ENCODE data around the gene PALS1.
"Not testable (repeated sequence)": the region's sequence is repeated elsewhere in the genome, so short reads cannot be mapped to it uniquely, and the experiment has no call there.

Gene PALS1

GRCh38 chr14:67257906-67258305, 16.7 kb downstream of the PALS1 start:
- DNase-seq (ENCODE audit: low spot score) = no peak

DNA sequence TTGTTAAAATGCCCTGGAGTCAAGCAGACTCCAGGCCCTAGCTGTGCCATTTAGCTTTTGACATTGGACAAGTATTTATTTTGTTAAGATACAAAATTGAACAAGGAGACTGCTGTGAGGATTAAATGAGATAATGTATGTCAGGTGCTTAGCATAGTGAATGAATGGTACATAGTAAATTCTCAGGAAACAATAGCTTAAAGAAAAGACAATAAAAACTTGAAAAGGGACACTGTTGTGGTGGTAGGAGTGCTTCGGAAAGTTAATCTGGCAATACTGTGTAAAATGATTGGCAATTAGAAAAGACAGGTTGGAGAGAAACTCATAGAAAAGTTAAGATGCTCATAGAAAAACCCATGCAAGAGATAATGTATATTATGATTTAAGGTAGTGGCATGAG, 19.7 kb downstream of the PALS1 start:
- no peak for DNase-seq (ENCODE audit: low spot score)

- no peak for DNase-seq (ENCODE audit: low spot score)
Observed at GRCh38 chr14:67263499-67264149, 22.4 kb downstream of the PALS1 start.

- DNase-seq (ENCODE audit: low spot score) = no peak
Observed at GRCh38 chr14:67265131-67265530, 23.9 kb downstream of the PALS1 start.

DNA sequence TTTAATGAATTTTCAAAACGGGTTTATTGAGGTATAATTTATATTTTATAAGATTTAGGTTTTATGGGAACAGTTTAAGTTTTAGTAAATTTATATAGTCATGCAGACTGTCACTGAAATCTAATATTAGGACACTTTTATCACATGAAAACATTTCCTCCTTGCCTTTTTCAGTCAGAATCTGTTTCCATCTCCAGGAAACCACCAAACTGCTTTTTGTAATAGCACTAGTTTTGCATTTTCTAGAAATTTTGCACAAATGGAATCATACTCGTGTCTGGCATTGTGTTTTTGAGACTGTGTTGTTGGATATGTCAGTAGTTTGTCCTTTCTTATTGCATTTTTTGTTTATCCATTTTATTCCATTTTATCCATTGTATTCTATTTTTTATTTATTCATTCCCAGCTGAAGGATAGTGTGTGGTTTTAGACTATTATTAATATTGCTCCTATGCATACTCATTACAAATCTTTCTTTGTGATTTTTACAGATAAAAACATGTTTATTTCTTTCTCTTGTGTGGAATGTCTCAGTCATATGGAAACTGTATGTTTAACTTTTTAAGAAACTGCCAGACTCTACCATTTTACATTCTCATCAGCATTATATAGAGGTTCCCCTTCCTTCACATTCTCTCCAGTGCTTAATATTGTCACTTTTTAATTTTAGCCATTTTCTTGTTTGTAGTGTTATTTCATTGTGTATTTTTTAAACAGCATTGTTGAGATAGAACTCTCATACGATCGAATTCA, 26.5 kb downstream of the PALS1 start:
- DNase-seq (ENCODE audit: low spot score) = no peak

GRCh38 chr14:67268426-67269150, 27.4 kb downstream of the PALS1 start:
- no peak for DNase-seq (ENCODE audit: low spot score)

DNA sequence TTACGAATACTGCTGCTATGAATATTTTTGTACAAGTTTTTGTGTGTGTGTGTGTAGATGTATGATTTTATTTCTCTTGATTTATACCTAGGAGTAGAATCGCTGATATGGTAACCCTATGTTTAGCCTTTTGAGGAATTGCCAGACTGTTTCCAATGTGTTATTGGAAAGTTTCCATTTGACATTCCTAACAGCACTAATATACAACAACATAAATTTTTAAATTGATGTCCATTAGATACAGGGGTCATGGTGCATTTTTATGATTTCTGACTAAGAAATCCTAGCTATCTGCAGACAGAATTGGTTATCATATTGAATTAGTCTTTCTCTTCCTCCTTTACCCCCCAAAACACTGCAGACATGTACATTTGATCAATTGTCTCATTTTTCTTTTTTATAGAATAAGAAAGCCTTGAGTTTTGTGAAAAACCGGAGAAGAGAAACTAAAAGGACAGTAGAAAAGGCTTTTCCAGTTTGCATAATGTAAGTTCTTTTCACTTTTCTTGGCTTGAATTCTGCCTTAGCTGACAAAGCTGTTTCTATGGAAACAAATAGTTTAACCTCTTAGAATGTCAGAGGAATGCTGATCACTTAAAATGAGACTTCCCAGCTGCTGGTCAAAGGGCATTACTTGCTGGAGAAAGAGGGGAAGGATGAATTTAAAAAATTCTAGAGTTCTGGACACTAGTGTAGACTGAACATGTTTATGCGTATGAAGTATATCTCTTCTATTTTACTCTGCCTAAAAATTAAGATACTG, 28.2 kb downstream of the PALS1 start:
- DNase-seq (ENCODE audit: low spot score) = no peak

- no peak for DNase-seq (ENCODE audit: low spot score)
Observed at GRCh38 chr14:67270145-67270753, 29.0 kb downstream of the PALS1 start.

DNA sequence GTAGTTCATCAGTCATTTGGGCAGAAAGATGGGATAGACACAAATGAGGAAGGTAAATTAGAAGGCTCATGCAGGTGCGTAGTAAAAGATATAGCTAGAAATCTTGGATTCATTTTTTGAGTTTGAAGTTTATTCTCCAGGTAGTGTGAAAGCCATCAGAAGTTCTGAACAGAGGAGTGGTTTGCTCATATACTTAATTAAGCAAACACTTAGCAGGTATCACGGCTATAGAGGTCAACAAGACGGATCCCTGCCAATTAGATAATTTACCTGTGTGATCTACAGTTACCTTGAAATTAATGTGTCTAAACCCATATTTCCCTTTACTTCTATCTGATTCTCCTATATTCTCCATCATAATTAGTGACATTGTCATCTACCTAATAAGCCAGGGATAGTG, 29.7 kb downstream of the PALS1 start:
- no peak for DNase-seq (ENCODE audit: low spot score)

DNA sequence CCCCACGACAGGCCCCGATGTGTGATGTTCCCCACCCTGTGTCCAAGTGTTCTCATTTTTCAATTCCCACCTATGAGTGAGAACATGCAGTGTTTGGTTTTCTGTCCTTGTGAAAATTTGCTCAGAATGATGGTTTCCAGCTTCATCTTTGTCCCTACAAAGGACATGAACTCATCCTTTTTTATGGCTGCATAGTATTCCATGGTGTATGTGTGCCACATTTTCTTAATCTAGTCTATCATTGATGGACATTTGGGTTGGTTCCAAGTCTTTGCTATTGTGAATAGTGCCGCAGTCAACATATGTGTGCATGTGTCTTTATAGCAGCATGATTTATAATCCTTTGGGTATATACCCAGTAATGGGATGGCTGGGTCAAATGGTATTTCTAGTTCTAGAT, 32.0 kb downstream of the PALS1 start:
- not testable (repeated sequence) for DNase-seq (ENCODE audit: low spot score)

DNA sequence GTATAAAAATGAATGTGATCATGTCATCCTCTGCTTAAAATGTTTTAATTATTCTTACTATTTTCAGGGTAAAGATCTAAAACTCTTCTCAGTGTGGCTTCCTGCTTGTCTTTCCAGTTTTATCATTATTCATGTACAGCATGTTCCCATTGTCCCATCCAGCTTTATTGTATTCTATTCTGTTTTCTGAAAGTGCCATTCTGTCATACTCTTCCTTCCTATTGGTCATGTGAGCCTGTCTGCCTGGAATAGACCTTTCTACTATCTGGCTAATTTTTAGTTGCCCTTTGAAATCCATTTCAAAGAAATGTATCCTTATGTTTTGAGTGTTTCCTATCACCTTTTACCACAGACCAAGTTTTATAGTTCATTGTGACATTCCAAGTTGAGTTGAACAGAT, 34.9 kb downstream of the PALS1 start:
- DNase-seq (ENCODE audit: low spot score) = no peak

- DNase-seq (ENCODE audit: low spot score) = no peak
Observed at GRCh38 chr14:67280506-67280905, 39.3 kb downstream of the PALS1 start.

DNA sequence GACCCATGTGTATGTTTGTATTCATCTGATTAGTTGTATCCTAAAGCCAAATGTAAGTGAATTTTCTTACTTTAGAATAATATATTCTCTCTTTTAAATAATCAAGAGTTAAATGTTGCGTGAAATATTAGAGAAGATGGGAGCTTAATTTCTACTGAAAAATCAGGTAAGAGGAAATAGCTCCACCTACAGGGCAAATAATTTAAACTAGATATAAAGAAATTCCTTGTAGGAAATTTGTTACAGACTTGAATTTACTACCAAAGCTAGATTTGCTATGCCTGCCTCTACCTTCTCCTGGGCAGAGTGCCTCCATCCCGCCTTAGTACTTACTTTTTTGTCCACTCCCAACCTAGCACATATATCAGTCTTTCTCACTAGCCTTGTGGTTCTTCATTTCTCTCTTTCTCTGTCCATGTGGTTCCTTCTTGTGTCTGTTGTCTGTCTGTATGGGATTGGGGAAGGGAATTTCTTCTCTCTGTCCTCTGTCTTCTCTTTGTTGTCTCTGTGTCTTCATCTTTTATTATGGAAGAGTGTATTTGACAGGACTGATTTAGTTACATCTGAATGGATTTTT, 44.7 kb downstream of the PALS1 start:
- no peak for DNase-seq (ENCODE audit: low spot score)

Data from HuH-7.5 (cell line).